Colonic mucosa (tissue), 4 donors: ENCODE measurements around the gene COX10. TPM values are rescaled to one million over a fixed set of nuclear protein-coding genes. Genes with fewer than 3 reads are reported as not detected.

Source experiments
- DNase-seq: peaks from one replicate; pipeline ENCODE4 v3.0.0-alpha.2; 2020
- H3K27ac ChIP-seq: fragments of 200-600 bp; one replicate; pipeline ENCODE4 v1.8.0; 2021
- H3K27me3 ChIP-seq: fragments of 200-600 bp; one replicate; pipeline ENCODE4 v1.8.0; 2021
- H3K36me3 ChIP-seq: fragments of 200-600 bp; one replicate; pipeline ENCODE4 v1.8.0; 2021
- H3K4me1 ChIP-seq: fragments of 200-600 bp; one replicate; pipeline ENCODE4 v1.8.0; 2021; ENCODE audit warnings: mild to moderate bottlenecking
- H3K4me3 ChIP-seq: fragments of 200-600 bp; one replicate; pipeline ENCODE4 v1.8.0; 2021
- H3K9ac ChIP-seq, 2 donors: one replicate each; pipeline ENCODE4 v1.7.0; 2013; ENCODE audit warnings: control low read depth in 2 of 2, low read depth in 2 of 2, low read length in 2 of 2
- H3K9me3 ChIP-seq: fragments of 200-600 bp; one replicate; pipeline ENCODE4 v1.8.0; 2021
- intact Hi-C: fragments of 100-400 bp; cut with DNase I; formaldehyde crosslinking; loops from one replicate; pipeline ENCODE4 v1.14.1; 2022
- total RNA-seq, 2 donors: library from RNA; stranded (reverse); fragmentation: NEBNext Ultra II Directional in 1 of 2; extraction: Animal tissue kit (Norgen Biotek cat#: 25700) in 1 of 2; gene quantifications; one replicate each; pipeline ENCODE4 v1.2.1, GENCODE V29; 2021
- TF ChIP-seq, protein P1 (sequence below): fragments of 200-600 bp; IDR thresholded peaks from one replicate; pipeline ENCODE4 v1.8.0; 2022; ENCODE audit warnings: antibody characterized with exemption, mild to moderate bottlenecking
- donor health status: healthy.
- donor health status: DM: no; HTN: no; CAD: no.
- donor health status: DM: no; HTN: no; CAD: no.

The COX10 gene
- total RNA-seq, 2 donors from 2014 or later, result 35.1 to 36.0 TPM

DNA sequence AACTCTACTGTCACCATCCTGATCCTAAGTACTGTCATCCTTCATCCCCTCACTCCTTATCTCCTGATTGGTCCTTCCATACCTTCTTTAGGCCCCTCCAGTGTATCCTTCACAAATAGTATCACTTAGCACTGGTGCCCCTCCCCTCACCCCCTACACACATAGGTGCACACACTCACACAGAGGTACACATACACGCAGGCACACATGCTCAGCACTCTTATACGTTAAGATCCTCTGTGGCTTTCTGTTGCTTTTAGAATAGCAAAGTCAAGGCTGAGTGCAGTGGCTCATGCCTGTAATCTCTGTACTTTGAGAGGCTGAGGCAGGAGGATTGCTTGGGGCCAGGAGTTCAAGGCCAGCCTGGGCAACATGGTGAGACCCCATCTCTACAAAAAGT is 135.2 kb downstream of the COX10 start:
- Histone ChIP-seq H3K9me3 (no peaks in the 10 kb centered on the region), H3K27ac (no peak overlapping the region), H3K36me3 (no peaks in the 10 kb centered on the region), H3K4me1 (no peaks in the 10 kb centered on the region), H3K4me3 (no peak overlapping the region), H3K9ac (no peak overlapping the region), H3K27me3 (no peaks in the 10 kb centered on the region)
- TF ChIP-seq, protein P1, sequence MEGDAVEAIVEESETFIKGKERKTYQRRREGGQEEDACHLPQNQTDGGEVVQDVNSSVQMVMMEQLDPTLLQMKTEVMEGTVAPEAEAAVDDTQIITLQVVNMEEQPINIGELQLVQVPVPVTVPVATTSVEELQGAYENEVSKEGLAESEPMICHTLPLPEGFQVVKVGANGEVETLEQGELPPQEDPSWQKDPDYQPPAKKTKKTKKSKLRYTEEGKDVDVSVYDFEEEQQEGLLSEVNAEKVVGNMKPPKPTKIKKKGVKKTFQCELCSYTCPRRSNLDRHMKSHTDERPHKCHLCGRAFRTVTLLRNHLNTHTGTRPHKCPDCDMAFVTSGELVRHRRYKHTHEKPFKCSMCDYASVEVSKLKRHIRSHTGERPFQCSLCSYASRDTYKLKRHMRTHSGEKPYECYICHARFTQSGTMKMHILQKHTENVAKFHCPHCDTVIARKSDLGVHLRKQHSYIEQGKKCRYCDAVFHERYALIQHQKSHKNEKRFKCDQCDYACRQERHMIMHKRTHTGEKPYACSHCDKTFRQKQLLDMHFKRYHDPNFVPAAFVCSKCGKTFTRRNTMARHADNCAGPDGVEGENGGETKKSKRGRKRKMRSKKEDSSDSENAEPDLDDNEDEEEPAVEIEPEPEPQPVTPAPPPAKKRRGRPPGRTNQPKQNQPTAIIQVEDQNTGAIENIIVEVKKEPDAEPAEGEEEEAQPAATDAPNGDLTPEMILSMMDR, result no peak
- no peak for DNase-seq
- intact Hi-C loops, result loop anchor here (10.0 kb wide), 1 partner anchor 140 kb away; the partner anchor contains the start of gene COX10

- Histone ChIP-seq H3K4me3 (no peak overlapping the region), H3K27ac (no peak overlapping the region), H3K9ac (no peak overlapping the region), H3K4me1 (no peaks in the 10 kb centered on the region), H3K36me3 (no peaks in the 10 kb centered on the region), H3K27me3 (no peaks in the 10 kb centered on the region), H3K9me3 (no peaks in the 10 kb centered on the region)
- TF ChIP-seq, protein P1, result no peak
- intact Hi-C loops, result loop anchor here (10.0 kb wide), 1 partner anchor 141 kb away; the partner anchor contains the start of gene COX10
- DNase-seq, result no peak
Observed at GRCh38 chr17:14205380-14205779, 136.1 kb downstream of the COX10 start.

DNA sequence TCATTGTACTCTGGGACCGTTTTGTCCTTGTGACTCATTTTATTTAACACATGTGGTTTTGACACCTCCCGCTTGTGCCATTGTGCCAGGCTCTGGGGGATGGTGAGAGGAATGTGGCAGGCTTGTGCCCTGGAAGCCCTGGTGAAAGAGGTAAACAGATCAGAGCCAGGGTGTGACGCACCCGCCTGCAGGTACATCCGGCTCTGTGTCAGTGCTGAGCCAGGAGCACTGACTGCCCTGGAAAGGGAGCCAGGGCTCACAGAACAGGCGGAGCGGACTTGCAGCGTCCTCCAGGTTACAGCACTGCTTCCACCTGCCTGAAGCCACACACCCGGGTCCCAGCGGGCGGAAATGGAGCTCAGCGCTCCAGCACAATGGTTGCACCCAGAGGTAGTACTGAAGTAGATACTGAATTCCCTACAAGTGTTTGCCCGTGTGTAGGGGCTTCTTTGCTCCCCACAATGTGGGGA is 136.7 kb downstream of the COX10 start:
- H3K4me3 ChIP-seq, result no peak overlapping the region
- no peaks in the 10 kb centered on the region for H3K27me3 ChIP-seq
- peak overlapping the region in 1 of 2 donors; percentile 26 for H3K9ac ChIP-seq
- TF ChIP-seq, protein P1, result no peak
- no peak overlapping the region for H3K27ac ChIP-seq
- no peaks in the 10 kb centered on the region for H3K36me3 ChIP-seq
- intact Hi-C loops, result loop anchor here (10.0 kb wide), 1 partner anchor 141 kb away; the partner anchor contains the start of gene COX10
- H3K4me1 ChIP-seq, result no peaks in the 10 kb centered on the region
- peak; percentile 79 for DNase-seq
- no peaks in the 10 kb centered on the region for H3K9me3 ChIP-seq

- H3K27ac ChIP-seq, result no peak overlapping the region
- DNase-seq, result no peak
- TF ChIP-seq, protein P1, result no peak
Observed at GRCh38 chr17:14206891-14207290, 137.6 kb downstream of the COX10 start.

DNA sequence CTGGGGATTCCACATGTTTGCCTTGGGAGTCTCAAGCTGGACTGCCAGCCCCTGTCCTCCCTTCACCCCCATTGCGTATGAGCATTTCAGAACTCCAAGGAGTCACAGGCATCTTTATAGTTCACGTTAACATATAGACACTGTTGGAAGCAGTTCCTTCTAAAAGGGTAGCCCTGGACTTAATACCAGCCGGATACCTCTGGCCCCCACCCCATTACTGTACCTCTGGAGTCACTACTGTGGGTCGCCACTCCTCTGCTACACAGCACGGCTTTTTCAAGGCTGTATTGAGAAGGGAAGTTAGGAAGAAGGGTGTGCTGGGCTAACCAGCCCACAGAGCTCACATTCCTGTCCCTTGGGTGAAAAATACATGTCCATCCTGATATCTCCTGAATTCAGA is 138.5 kb downstream of the COX10 start:
- H3K27me3 ChIP-seq, result no peaks in the 10 kb centered on the region
- DNase-seq, result no peak
- intact Hi-C loops, result loop anchor here (10.0 kb wide), 1 partner anchor 143 kb away; the partner anchor contains the start of gene COX10

More at GRCh38 chr17:14206891-14207290, 137.6 kb downstream of the COX10 start:
- no peaks in the 10 kb centered on the region for H3K27me3 ChIP-seq
- intact Hi-C loops, result loop anchor here (10.0 kb wide), 1 partner anchor 142 kb away; the partner anchor contains the start of gene COX10
- H3K9me3 ChIP-seq, result no peaks in the 10 kb centered on the region
- no peaks in the 10 kb centered on the region for H3K4me1 ChIP-seq
- H3K9ac ChIP-seq, result no peak overlapping the region
- no peak overlapping the region for H3K4me3 ChIP-seq
- no peaks in the 10 kb centered on the region for H3K36me3 ChIP-seq

More for the DNA sequence above, 138.5 kb downstream of the COX10 start:
- no peaks in the 10 kb centered on the region for H3K36me3 ChIP-seq
- no peak overlapping the region for H3K27ac ChIP-seq
- TF ChIP-seq, protein P1, result no peak
- no peak overlapping the region for H3K9ac ChIP-seq
- no peaks in the 10 kb centered on the region for H3K9me3 ChIP-seq
- H3K4me1 ChIP-seq, result no peaks in the 10 kb centered on the region
- H3K4me3 ChIP-seq, result no peak overlapping the region
